ENCODE results near the gene PPP1CC.
A peak's percentile ranks its signal among the peaks of the same experiment; 100 is the strongest.
"Not testable (repeated sequence)": the region's sequence is repeated elsewhere in the genome, so short reads cannot be mapped to it uniquely, and the experiment has no call there.

Gene PPP1CC

GRCh38 chr12:110725267-110725666 lies 17.4 kb downstream of the PPP1CC start:
- Histone ChIP-seq H3K4me1 (ENCODE audit: control insufficient read depth, insufficient read depth, low read length) (no peaks in the 10 kb centered on the region), H3K27ac (ENCODE audit: low read length) (no peak overlapping the region), H3K9me3 (ENCODE audit: control insufficient read depth in 2 of 2, low read length in 2 of 2) (no peaks in the 10 kb centered on the region), H3K9ac (ENCODE audit: low read length in 2 of 2) (peak overlapping the region in 1 of 2 donors; percentile 21), H3K36me3 (ENCODE audit: control insufficient read depth in 2 of 2, insufficient read depth in 2 of 2, low read length in 2 of 2) (peaks cover 33 to 56% of the 10 kb centered on the region in 2 donors), H3K4me3 (ENCODE audit: low read length in 2 of 2) (no peak overlapping the region), H3K27me3 (ENCODE audit: control insufficient read depth in 1 of 2, insufficient read depth in 2 of 2, low read length in 2 of 2) (no peaks in the 10 kb centered on the region)

- H3K9ac ChIP-seq (ENCODE audit: low read length in 2 of 2); H3K4me3 ChIP-seq (ENCODE audit: low read length in 2 of 2); H3K27ac ChIP-seq (ENCODE audit: low read length); H3K9me3 ChIP-seq (ENCODE audit: control insufficient read depth in 2 of 2, low read length in 2 of 2); H3K27me3 ChIP-seq (ENCODE audit: control insufficient read depth in 1 of 2, insufficient read depth in 2 of 2, low read length in 2 of 2); H3K4me1 ChIP-seq (ENCODE audit: control insufficient read depth, insufficient read depth, low read length): not testable (repeated sequence)
- H3K36me3 ChIP-seq (ENCODE audit: control insufficient read depth in 2 of 2, insufficient read depth in 2 of 2, low read length in 2 of 2): peaks cover 43 to 55% of the 10 kb centered on the region in 2 donors
Measured at GRCh38 chr12:110722892-110723291, 19.8 kb downstream of the PPP1CC start.

GRCh38 chr12:110721570-110721969 lies 21.1 kb downstream of the PPP1CC start:
- peaks cover 46 to 53% of the 10 kb centered on the region in 2 donors for H3K36me3 ChIP-seq (ENCODE audit: control insufficient read depth in 2 of 2, insufficient read depth in 2 of 2, low read length in 2 of 2)
- no peaks in the 10 kb centered on the region for H3K4me1 ChIP-seq (ENCODE audit: control insufficient read depth, insufficient read depth, low read length)
- H3K9me3 ChIP-seq (ENCODE audit: control insufficient read depth in 2 of 2, low read length in 2 of 2): no peaks in the 10 kb centered on the region
- no peak overlapping the region for H3K9ac ChIP-seq (ENCODE audit: low read length in 2 of 2)
- H3K27me3 ChIP-seq (ENCODE audit: control insufficient read depth in 1 of 2, insufficient read depth in 2 of 2, low read length in 2 of 2): no peaks in the 10 kb centered on the region
- H3K27ac ChIP-seq (ENCODE audit: low read length): no peak overlapping the region
- no peak overlapping the region for H3K4me3 ChIP-seq (ENCODE audit: low read length in 2 of 2)

- no peaks in the 10 kb centered on the region for H3K27me3 ChIP-seq (ENCODE audit: control insufficient read depth in 1 of 2, insufficient read depth in 2 of 2, low read length in 2 of 2)
- no peaks in the 10 kb centered on the region for H3K9me3 ChIP-seq (ENCODE audit: control insufficient read depth in 2 of 2, low read length in 2 of 2)
- H3K27ac ChIP-seq (ENCODE audit: low read length): no peak overlapping the region
- H3K4me1 ChIP-seq (ENCODE audit: control insufficient read depth, insufficient read depth, low read length): no peaks in the 10 kb centered on the region
- H3K36me3 ChIP-seq (ENCODE audit: control insufficient read depth in 2 of 2, insufficient read depth in 2 of 2, low read length in 2 of 2): peaks cover 42 to 50% of the 10 kb centered on the region in 2 donors
- no peak overlapping the region for H3K9ac ChIP-seq (ENCODE audit: low read length in 2 of 2)
- H3K4me3 ChIP-seq (ENCODE audit: low read length in 2 of 2): no peak overlapping the region
Measured at GRCh38 chr12:110720516-110720915, 22.2 kb downstream of the PPP1CC start.

GRCh38 chr12:110718222-110718908 lies 24.3 kb downstream of the PPP1CC start:
- Histone ChIP-seq H3K36me3 (ENCODE audit: control insufficient read depth in 2 of 2, insufficient read depth in 2 of 2, low read length in 2 of 2) (peaks cover 33 to 35% of the 10 kb centered on the region in 2 donors), H3K4me3 (ENCODE audit: low read length in 2 of 2) (no peak overlapping the region), H3K9ac (ENCODE audit: low read length in 2 of 2) (no peak overlapping the region), H3K27me3 (ENCODE audit: control insufficient read depth in 1 of 2, insufficient read depth in 2 of 2, low read length in 2 of 2) (no peaks in the 10 kb centered on the region), H3K9me3 (ENCODE audit: control insufficient read depth in 2 of 2, low read length in 2 of 2) (no peaks in the 10 kb centered on the region), H3K27ac (ENCODE audit: low read length) (no peak overlapping the region), H3K4me1 (ENCODE audit: control insufficient read depth, insufficient read depth, low read length) (no peaks in the 10 kb centered on the region)

- peaks cover 25 to 27% of the 10 kb centered on the region in 2 donors for H3K36me3 ChIP-seq (ENCODE audit: control insufficient read depth in 2 of 2, insufficient read depth in 2 of 2, low read length in 2 of 2)
- no peaks in the 10 kb centered on the region for H3K27me3 ChIP-seq (ENCODE audit: control insufficient read depth in 1 of 2, insufficient read depth in 2 of 2, low read length in 2 of 2)
- no peak overlapping the region for H3K4me3 ChIP-seq (ENCODE audit: low read length in 2 of 2)
- H3K27ac ChIP-seq (ENCODE audit: low read length): no peak overlapping the region
- no peaks in the 10 kb centered on the region for H3K4me1 ChIP-seq (ENCODE audit: control insufficient read depth, insufficient read depth, low read length)
- no peaks in the 10 kb centered on the region for H3K9me3 ChIP-seq (ENCODE audit: control insufficient read depth in 2 of 2, low read length in 2 of 2)
- H3K9ac ChIP-seq (ENCODE audit: low read length in 2 of 2): no peak overlapping the region
Measured at GRCh38 chr12:110717037-110717436, 25.7 kb downstream of the PPP1CC start.

- no peaks in the 10 kb centered on the region for H3K9me3 ChIP-seq (ENCODE audit: control insufficient read depth in 2 of 2, low read length in 2 of 2)
- H3K4me3 ChIP-seq (ENCODE audit: low read length in 2 of 2): no peak overlapping the region
- no peaks in the 10 kb centered on the region for H3K4me1 ChIP-seq (ENCODE audit: control insufficient read depth, insufficient read depth, low read length)
- H3K27me3 ChIP-seq (ENCODE audit: control insufficient read depth in 1 of 2, insufficient read depth in 2 of 2, low read length in 2 of 2): no peaks in the 10 kb centered on the region
- H3K9ac ChIP-seq (ENCODE audit: low read length in 2 of 2): no peak overlapping the region
- no peaks in the 10 kb centered on the region for H3K36me3 ChIP-seq (ENCODE audit: control insufficient read depth in 2 of 2, insufficient read depth in 2 of 2, low read length in 2 of 2)
- no peak overlapping the region for H3K27ac ChIP-seq (ENCODE audit: low read length)
Measured at GRCh38 chr12:110708917-110709316, 33.8 kb downstream of the PPP1CC start.

- H3K9ac ChIP-seq (ENCODE audit: low read length in 2 of 2): no peak overlapping the region
- no peaks in the 10 kb centered on the region for H3K9me3 ChIP-seq (ENCODE audit: control insufficient read depth in 2 of 2, low read length in 2 of 2)
- H3K27me3 ChIP-seq (ENCODE audit: control insufficient read depth in 1 of 2, insufficient read depth in 2 of 2, low read length in 2 of 2): no peaks in the 10 kb centered on the region
- no peaks in the 10 kb centered on the region for H3K36me3 ChIP-seq (ENCODE audit: control insufficient read depth in 2 of 2, insufficient read depth in 2 of 2, low read length in 2 of 2)
- no peak overlapping the region for H3K27ac ChIP-seq (ENCODE audit: low read length)
- H3K4me3 ChIP-seq (ENCODE audit: low read length in 2 of 2): no peak overlapping the region
- no peaks in the 10 kb centered on the region for H3K4me1 ChIP-seq (ENCODE audit: control insufficient read depth, insufficient read depth, low read length)
Measured at GRCh38 chr12:110705309-110705708, 37.4 kb downstream of the PPP1CC start.

- no peak overlapping the region for H3K27ac ChIP-seq (ENCODE audit: low read length)
- no peaks in the 10 kb centered on the region for H3K27me3 ChIP-seq (ENCODE audit: control insufficient read depth in 1 of 2, insufficient read depth in 2 of 2, low read length in 2 of 2)
- H3K9ac ChIP-seq (ENCODE audit: low read length in 2 of 2): no peak overlapping the region
- H3K9me3 ChIP-seq (ENCODE audit: control insufficient read depth in 2 of 2, low read length in 2 of 2): no peaks in the 10 kb centered on the region
- no peak overlapping the region for H3K4me3 ChIP-seq (ENCODE audit: low read length in 2 of 2)
- H3K4me1 ChIP-seq (ENCODE audit: control insufficient read depth, insufficient read depth, low read length): no peaks in the 10 kb centered on the region
- H3K36me3 ChIP-seq (ENCODE audit: control insufficient read depth in 2 of 2, insufficient read depth in 2 of 2, low read length in 2 of 2): no peaks in the 10 kb centered on the region
Measured at GRCh38 chr12:110704750-110705149, 37.9 kb downstream of the PPP1CC start.

- Histone ChIP-seq H3K9ac (ENCODE audit: low read length in 2 of 2) (no peak overlapping the region), H3K27me3 (ENCODE audit: control insufficient read depth in 1 of 2, insufficient read depth in 2 of 2, low read length in 2 of 2) (no peaks in the 10 kb centered on the region), H3K9me3 (ENCODE audit: control insufficient read depth in 2 of 2, low read length in 2 of 2) (no peaks in the 10 kb centered on the region), H3K36me3 (ENCODE audit: control insufficient read depth in 2 of 2, insufficient read depth in 2 of 2, low read length in 2 of 2) (no peaks in the 10 kb centered on the region), H3K4me1 (ENCODE audit: control insufficient read depth, insufficient read depth, low read length) (no peaks in the 10 kb centered on the region), H3K4me3 (ENCODE audit: low read length in 2 of 2) (no peak overlapping the region), H3K27ac (ENCODE audit: low read length) (no peak overlapping the region)
Measured at GRCh38 chr12:110704231-110704630, 38.5 kb downstream of the PPP1CC start.

GRCh38 chr12:110702081-110702480 lies 40.6 kb downstream of the PPP1CC start:
- Histone ChIP-seq H3K4me3 (ENCODE audit: low read length in 2 of 2) (no peak overlapping the region), H3K27me3 (ENCODE audit: control insufficient read depth in 1 of 2, insufficient read depth in 2 of 2, low read length in 2 of 2) (no peaks in the 10 kb centered on the region), H3K9ac (ENCODE audit: low read length in 2 of 2) (no peak overlapping the region), H3K36me3 (ENCODE audit: control insufficient read depth in 2 of 2, insufficient read depth in 2 of 2, low read length in 2 of 2) (no peaks in the 10 kb centered on the region), H3K4me1 (ENCODE audit: control insufficient read depth, insufficient read depth, low read length) (peaks cover 7% of the 10 kb centered on the region), H3K9me3 (ENCODE audit: control insufficient read depth in 2 of 2, low read length in 2 of 2) (no peaks in the 10 kb centered on the region), H3K27ac (ENCODE audit: low read length) (no peak overlapping the region)

Data from stomach smooth muscle (tissue), 2 donors.